SK-N-SH (cell line): Measurements from ENCODE around the gene AKAP12. TPM values are rescaled to one million over a fixed set of nuclear protein-coding genes. Genes with fewer than 3 reads are reported as not detected.
A peak's percentile ranks its signal among the peaks of the same experiment; 100 is the strongest.

Experiments used
- CTCF ChIA-PET: fragments of 300-600, 350-600 bp; formaldehyde crosslinking; extraction: SDS; loops from one replicate; lab custom pipeline; 2021; lab: Yijun Ruan, JAX
- POLR2A ChIA-PET: fragments of 350-600 bp; sonication (Branson Sonifier 250); formaldehyde crosslinking; extraction: SDS; loops from one replicate; lab custom pipeline; 2020; ENCODE audit warnings: antibody characterized with exemption, inconsistent platforms; lab: Yijun Ruan, JAX
- DNase-seq: peaks from one replicate; pipeline ENCODE4 v3.0.0; 2012
- H2AFZ ChIP-seq: fragments of 200-600 bp; sonication (generic); 2 replicates; pipeline ENCODE4 v1.8.1; 2016; ENCODE audit warnings: antibody characterized with exemption, mild to moderate bottlenecking, low read depth
- H3F3A ChIP-seq: fragments of 200-600 bp; sonication (generic); replicated peaks from 2 replicates; pipeline ENCODE3; 2016; ENCODE audit warnings: antibody characterized with exemption, mild to moderate bottlenecking; ENCODE audit not compliant: insufficient read depth
- H3K27ac ChIP-seq, 2 experiments: fragments of 200-500 bp in 1 of 2; fragments of 200-600 bp in 1 of 2; sonication (Bioruptor generic) in 1 of 2; sonication (generic), shearing (Covaris generic) in 1 of 2; 2 replicates each; pipeline versions ENCODE4 v1.5.1 to v1.6.1; 2014 to 2016; ENCODE audit warnings: low read depth in 2 of 2, inconsistent platforms in 1 of 2, low read length in 1 of 2, mild to moderate bottlenecking in 1 of 2, mixed read lengths in 1 of 2
- H3K27me3 ChIP-seq: fragments of 200-600 bp; sonication (generic), shearing (Covaris generic); 2 replicates; pipeline ENCODE4 v1.6.1; 2016; ENCODE audit warnings: mixed run types; ENCODE audit not compliant: insufficient read depth
- H3K36me3 ChIP-seq, 2 experiments: fragments of 200-500 bp in 1 of 2; fragments of 200-600 bp in 1 of 2; sonication (Bioruptor generic) in 1 of 2; sonication (generic) in 1 of 2; replicated peaks in 1 of 2; 2 replicates each; pipeline versions ENCODE3 to v1.5.1; 2014 to 2016; ENCODE audit warnings: low read length in 1 of 2, mild to moderate bottlenecking in 1 of 2; ENCODE audit not compliant: insufficient read depth in 2 of 2, control insufficient read depth in 1 of 2
- H3K4me1 ChIP-seq, 2 experiments: fragments of 200-500 bp in 1 of 2; fragments of 200-600 bp in 1 of 2; sonication (Bioruptor generic) in 1 of 2; sonication (generic), shearing (Covaris generic) in 1 of 2; 2 replicates each; pipeline versions ENCODE4 v1.5.1 to v1.6.1; 2014 to 2016; ENCODE audit warnings: low read depth in 1 of 2, low read length in 1 of 2, mixed run types in 1 of 2; ENCODE audit not compliant: insufficient read depth in 2 of 2, control insufficient read depth in 1 of 2
- H3K4me2 ChIP-seq: fragments of 200-600 bp; sonication (generic), shearing (Covaris generic); 2 replicates; pipeline ENCODE4 v1.6.1; 2017; ENCODE audit warnings: mixed run types
- H3K4me3 ChIP-seq, 2 experiments: fragments of 200-500 bp in 1 of 2; fragments of 200-600 bp in 1 of 2; sonication (Bioruptor generic) in 1 of 2; sonication (generic), shearing (Covaris generic) in 1 of 2; 2 replicates each; pipeline versions ENCODE4 v1.5.1 to v1.8.1; 2014 to 2016; ENCODE audit warnings: low read depth in 2 of 2, inconsistent platforms in 1 of 2, low read length in 1 of 2, mild to moderate bottlenecking in 1 of 2, mixed read lengths in 1 of 2, moderate library complexity in 1 of 2
- H3K79me2 ChIP-seq: fragments of 200-600 bp; sonication (generic); 2 replicates; pipeline ENCODE4 v1.8.1; 2017; ENCODE audit warnings: mild to moderate bottlenecking; ENCODE audit not compliant: insufficient read depth
- H3K9ac ChIP-seq: fragments of 200-600 bp; sonication (generic); 2 replicates; pipeline ENCODE4 v1.6.1; 2017; ENCODE audit warnings: mixed run types
- H3K9me2 ChIP-seq: fragments of 200-600 bp; sonication (generic); 2 replicates; pipeline ENCODE4 v1.6.1; 2017; ENCODE audit warnings: mixed run types
- H3K9me3 ChIP-seq: fragments of 200-600 bp; sonication (generic); 2 replicates; pipeline ENCODE4 v1.6.1; 2017; ENCODE audit warnings: mixed run types, mild to moderate bottlenecking, moderate library complexity
- H4K20me1 ChIP-seq: fragments of 200-600 bp; sonication (generic); 2 replicates; pipeline ENCODE4 v1.6.1; 2017; ENCODE audit warnings: mild to moderate bottlenecking, mixed run types; ENCODE audit not compliant: insufficient read depth
- CHD2 ChIP-seq: fragments of 150-350 bp; IDR thresholded peaks from 2 replicates; pipeline ENCODE4 v1.6.1; 2018; ENCODE audit warnings: low read length; ENCODE audit not compliant: partially characterized antibody
- CTCF ChIP-seq: fragments of 200-600 bp; sonication (generic); IDR thresholded peaks from 2 replicates; pipeline ENCODE4 v1.6.1; 2017; ENCODE audit warnings: antibody characterized with exemption, mild to moderate bottlenecking, moderate library complexity
- ELF1 ChIP-seq: IDR thresholded peaks from 2 replicates; pipeline ENCODE4 v1.4.0; 2012
- EP300 ChIP-seq, 2 experiments: IDR thresholded peaks; 2 replicates each; pipeline versions ENCODE4 v1.4.0 to v1.6.1; 2012; ENCODE audit warnings: borderline replicate concordance in 1 of 2, low read depth in 1 of 2, low read length in 1 of 2
- FOSL2 ChIP-seq: IDR thresholded peaks from 2 replicates; pipeline ENCODE4 v1.4.0; 2012; ENCODE audit warnings: low read depth, mild to moderate bottlenecking, moderate library complexity, borderline replicate concordance
- FOXM1 ChIP-seq: IDR thresholded peaks from 2 replicates; pipeline ENCODE4 v1.4.0; 2012; ENCODE audit warnings: low read depth, mild to moderate bottlenecking
- GABPA ChIP-seq: IDR thresholded peaks from 2 replicates; pipeline ENCODE4 v1.4.0; 2012; ENCODE audit warnings: low read depth, mild to moderate bottlenecking
- GATA2 ChIP-seq: sonication (generic); formaldehyde crosslinking; IDR thresholded peaks from 2 replicates; pipeline ENCODE4 v1.5.0; 2020; ENCODE audit warnings: mild to moderate bottlenecking, missing genetic modification reagents
- IRF3 ChIP-seq: fragments of 150-350 bp; IDR thresholded peaks from 2 replicates; pipeline ENCODE4 v1.6.1; 2016; ENCODE audit warnings: mild to moderate bottlenecking, low read depth, low read length
- NRF1 ChIP-seq: IDR thresholded peaks from 2 replicates; pipeline ENCODE4 v1.6.1; 2012; ENCODE audit warnings: low read depth, mild to moderate bottlenecking, low read length
- POLR2AphosphoS5 ChIP-seq: IDR thresholded peaks from 2 replicates; pipeline ENCODE4 v1.6.1; 2012; ENCODE audit warnings: low read depth, low read length
- RAD21 ChIP-seq: IDR thresholded peaks from 2 replicates; pipeline ENCODE4 v1.6.1; 2012; ENCODE audit warnings: mild to moderate bottlenecking, low read length
- RCOR1 ChIP-seq: fragments of 150-350 bp; IDR thresholded peaks from 2 replicates; pipeline ENCODE4 v1.6.1; 2017; ENCODE audit warnings: antibody characterized with exemption, low read length
- RFX5 ChIP-seq: IDR thresholded peaks from 2 replicates; pipeline ENCODE4 v1.6.1; 2012; ENCODE audit warnings: mild to moderate bottlenecking, improper control_type of control experiment, low read length
- RXRA ChIP-seq: IDR thresholded peaks from 2 replicates; pipeline ENCODE4 v1.4.0; 2012; ENCODE audit warnings: low read depth, mild to moderate bottlenecking, borderline replicate concordance
- SIN3A ChIP-seq: IDR thresholded peaks from 2 replicates; pipeline ENCODE4 v1.6.1; 2012; ENCODE audit warnings: low read depth, mild to moderate bottlenecking, low read length, moderate library complexity, borderline replicate concordance
- TCF12 ChIP-seq: IDR thresholded peaks from 2 replicates; pipeline ENCODE4 v1.4.0; 2012
- TEAD4 ChIP-seq: IDR thresholded peaks from 2 replicates; pipeline ENCODE4 v1.4.0; 2012; ENCODE audit warnings: mild to moderate bottlenecking, borderline replicate concordance; ENCODE audit not compliant: insufficient read depth
- USF1 ChIP-seq: IDR thresholded peaks from 2 replicates; pipeline ENCODE4 v1.4.0; 2012; ENCODE audit warnings: low read depth, borderline replicate concordance
- WGBS: methylation state at CpG from one replicate; pipeline ENCODE4 v1.1.6; 2017; ENCODE audit warnings: low lambda C conversion rate; 5-methylcytosine and 5-hydroxymethylcytosine counted together
- polyA plus RNA-seq, 3 experiments: library from polyadenylated mRNA; depleted of rRNA; stranded (reverse); fragments of >200 nt; gene quantifications; 2 replicates each; pipeline ENCODE4 v1.2.3, GENCODE V29; 2012

The AKAP12 gene
- polyA plus RNA-seq, 1 of the 3 experiments (the other 2 are of a cell fraction) = 46.5 TPM

GRCh38 chr6:151390276-151390850 lies 150.6 kb downstream of the AKAP12 start (continued):
- TF ChIP-seq RFX5 (no peak), EP300 (IDR thresholded peaks at IDR 0.05; ENCODE audit: borderline replicate concordance in 1 of 2, low read depth in 1 of 2, low read length in 1 of 2) (no peak), NRF1 (peak; percentile 85), RCOR1 (no peak), TEAD4 (no peak), ELF1 (no peak), TCF12 (peak; percentile 3; the same call in 1 of the 2 replicates), CTCF (no peak), GABPA (no peak; the same call in 1 of the 2 replicates), SIN3A (peak; percentile 87), POLR2AphosphoS5 (no peak)

GRCh38 chr6:151390851-151391470 lies 151.2 kb downstream of the AKAP12 start:
- 0% methylated on average over 3 of the region's 78 CpGs for WGBS

More at GRCh38 chr6:151390851-151391470, 151.2 kb downstream of the AKAP12 start:
- H2AFZ ChIP-seq = no peak overlapping the region
- H3K9me3 ChIP-seq = no peaks in the 10 kb centered on the region; the same call in 1 of the 2 replicates
- ChIA-PET POLR2A (interaction anchor here (1.0 to 1.7 kb wide), 2 partner anchors 33 to 61 kb away, joined by 3 to 10 read pairs; partner anchors contain the start of gene RMND1), CTCF (interaction anchor here (1.8 to 2.6 kb wide), 2 partner anchors 15 to 499 kb away, joined by 8 to 9 read pairs; no protein-coding TSS in a partner anchor)
- H3K27me3 ChIP-seq = no peaks in the 10 kb centered on the region
- peaks cover 4 to 14% of the 10 kb centered on the region in 2 experiments for H3K36me3 ChIP-seq
- peak overlapping the region; percentile 98 to 99 for H3K27ac ChIP-seq
- peaks cover 80% of the 10 kb centered on the region for H3K79me2 ChIP-seq
- H3K4me2 ChIP-seq = peak overlapping the region; percentile 97
- peaks cover 43% of the 10 kb centered on the region for H4K20me1 ChIP-seq
- H3K9me2 ChIP-seq = no peaks in the 10 kb centered on the region
- no peak for TF ChIP-seq GATA2 (CRISPR knock-in tag)
- TF ChIP-seq SIN3A = no peak; the same call in 1 of the 2 replicates
- TF ChIP-seq USF1 = no peak
- TF ChIP-seq CHD2 = no peak
- no peak for TF ChIP-seq RCOR1
- TF ChIP-seq IRF3 = no peak
- no peak for TF ChIP-seq RAD21
- TF ChIP-seq FOXM1 = no peak
- TF ChIP-seq FOSL2 = no peak
- TF ChIP-seq RXRA = no peak
- H3K4me3 ChIP-seq = peak overlapping the region; percentile 76 to 92
- peak overlapping the region; percentile 95 for H3K9ac ChIP-seq
- H3K4me1 ChIP-seq = peaks cover 25 to 31% of the 10 kb centered on the region in 2 experiments
- peak; percentile 92 for DNase-seq
- peaks cover 25% of the 10 kb centered on the region for H3F3A ChIP-seq
